Pons (tissue), 1 donor: Measurements from ENCODE around the gene DPYSL3.

ENCODE experiments used
- DNase-seq: peaks from one replicate; pipeline ENCODE4 v3.0.0-alpha.2; 2016; ENCODE audit warnings: low spot score

The DPYSL3 gene

DNA sequence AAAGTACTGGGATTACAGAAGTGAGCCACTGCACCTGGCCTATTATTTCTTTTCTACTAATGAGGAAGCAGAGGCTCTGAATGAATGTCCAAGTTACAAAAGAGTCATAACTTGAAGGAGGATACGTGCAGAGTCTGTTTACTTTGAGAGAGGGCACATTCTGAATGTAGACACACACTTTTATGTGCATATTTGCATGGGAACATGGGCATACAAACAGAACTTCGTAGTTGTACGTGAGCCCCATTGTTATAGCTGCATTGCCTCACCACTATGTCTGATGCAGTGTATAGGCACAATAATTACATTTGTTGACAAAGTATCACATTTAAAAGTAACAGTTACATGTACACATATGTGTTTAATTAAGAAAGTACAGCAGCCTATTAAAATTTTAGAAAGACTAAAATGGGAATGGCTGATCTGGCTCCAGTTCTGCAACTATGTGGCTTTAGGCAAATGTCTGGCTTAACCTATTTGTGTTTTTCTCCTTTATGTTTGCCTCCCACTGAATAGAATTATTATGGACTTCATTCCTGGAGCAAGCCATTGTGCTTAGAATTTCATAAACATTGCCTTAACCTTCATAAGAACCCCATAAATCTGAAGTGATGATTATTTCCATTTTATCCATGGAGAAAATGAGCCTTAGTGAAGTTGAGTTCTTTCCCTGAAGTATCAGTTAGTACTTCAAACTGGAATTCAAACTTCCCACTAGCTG lies 3.0 kb upstream of the DPYSL3 start:
- no peak for DNase-seq

DNA sequence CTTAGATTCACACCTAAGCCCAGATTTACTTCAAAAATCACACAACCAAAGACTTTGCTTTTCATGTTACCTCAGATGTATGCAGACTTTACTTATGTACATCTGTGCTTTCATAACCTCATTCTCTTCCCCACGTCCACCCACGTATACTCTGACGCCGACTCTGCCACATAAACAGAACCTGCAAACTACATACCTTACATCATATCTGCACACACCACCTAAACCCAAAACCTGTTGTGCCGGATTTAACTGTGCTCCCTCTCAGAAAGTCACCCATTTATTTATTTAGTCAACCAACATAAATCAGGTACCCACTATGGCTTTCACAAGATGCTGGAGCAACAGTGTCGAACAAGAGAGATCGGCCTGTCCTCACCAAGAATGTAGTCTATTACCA lies 1.0 kb upstream of the DPYSL3 start:
- DNase-seq: no peak

DNA sequence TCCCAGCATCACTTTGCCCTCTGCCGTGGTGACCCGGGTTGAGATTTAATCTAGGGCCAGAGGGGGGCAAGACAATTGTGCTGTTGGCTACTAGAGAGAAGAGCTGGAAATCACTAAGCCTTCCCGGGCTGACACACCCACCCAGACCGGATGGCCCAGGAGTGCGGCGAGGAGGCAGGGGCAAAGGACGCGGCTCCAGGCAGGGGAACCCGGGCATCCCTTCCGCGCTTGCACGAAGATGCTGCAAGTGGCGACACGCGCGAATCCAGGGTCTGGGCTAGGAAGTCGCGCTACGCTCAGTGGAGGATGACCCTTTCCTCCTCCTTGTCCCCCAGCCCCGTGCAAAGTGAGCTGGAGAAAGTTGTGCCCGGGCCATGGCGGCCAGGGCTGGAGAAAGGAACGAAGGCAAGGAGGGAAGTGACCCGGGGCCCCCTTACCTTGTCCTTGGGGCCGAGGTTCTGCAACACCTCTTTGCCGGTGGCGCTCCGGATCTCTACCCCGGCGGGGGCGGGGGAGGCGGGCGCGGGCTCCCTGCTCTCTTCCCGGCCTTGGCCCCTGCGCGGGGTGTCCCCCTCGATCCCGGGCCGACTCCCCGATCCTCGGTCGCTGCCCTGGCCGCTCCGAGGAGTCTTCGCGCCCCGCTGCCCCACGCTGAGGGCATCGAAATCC lies 693 bp downstream of the DPYSL3 start:
- DNase-seq: no peak

DNA sequence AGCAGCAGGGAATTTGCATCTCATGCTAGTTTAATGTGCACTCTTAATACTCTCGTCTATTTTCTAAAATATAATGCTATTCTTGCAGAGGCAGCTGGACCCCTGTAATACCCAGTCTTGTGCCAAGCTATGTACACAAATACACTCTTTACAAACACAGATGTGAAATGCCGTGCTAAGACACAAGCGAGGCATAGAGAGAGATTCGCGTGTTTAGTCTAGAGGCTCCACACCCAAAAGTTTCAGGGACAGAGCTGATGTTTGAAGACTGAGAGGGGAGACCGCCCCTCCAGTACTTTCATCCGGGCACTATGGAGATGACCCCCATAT lies 1.2 kb downstream of the DPYSL3 start:
- DNase-seq: no peak

DNA sequence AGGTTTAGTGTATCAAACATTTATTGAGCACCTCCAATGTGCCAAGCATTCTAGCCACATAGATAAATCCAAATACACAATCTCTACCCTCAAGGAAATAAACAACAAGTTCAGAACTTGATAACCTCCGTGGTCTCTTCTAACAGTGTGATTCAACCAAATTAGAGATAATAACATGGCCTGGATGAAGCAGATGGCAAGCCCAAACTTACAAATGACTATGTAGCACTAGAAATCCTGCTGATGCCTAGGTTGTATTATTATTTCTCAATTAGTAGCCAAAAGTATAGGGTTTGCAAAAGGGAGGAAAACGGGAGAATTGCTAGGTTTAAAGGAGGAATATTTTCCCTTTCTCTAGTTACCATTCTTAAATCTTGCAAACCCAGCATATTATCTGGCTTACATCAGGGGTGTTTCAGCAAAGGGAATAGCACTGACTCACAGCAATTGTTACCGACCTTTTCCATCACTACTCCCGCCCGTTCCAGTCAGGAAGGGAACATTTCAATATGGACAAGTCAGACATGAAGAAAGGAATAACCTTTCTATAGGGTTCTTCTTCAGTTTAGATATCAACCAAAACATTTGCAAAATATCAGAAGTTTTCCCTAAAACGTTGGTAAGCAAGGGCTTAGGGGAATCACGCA lies 2.3 kb downstream of the DPYSL3 start:
- DNase-seq: no peak

DNA sequence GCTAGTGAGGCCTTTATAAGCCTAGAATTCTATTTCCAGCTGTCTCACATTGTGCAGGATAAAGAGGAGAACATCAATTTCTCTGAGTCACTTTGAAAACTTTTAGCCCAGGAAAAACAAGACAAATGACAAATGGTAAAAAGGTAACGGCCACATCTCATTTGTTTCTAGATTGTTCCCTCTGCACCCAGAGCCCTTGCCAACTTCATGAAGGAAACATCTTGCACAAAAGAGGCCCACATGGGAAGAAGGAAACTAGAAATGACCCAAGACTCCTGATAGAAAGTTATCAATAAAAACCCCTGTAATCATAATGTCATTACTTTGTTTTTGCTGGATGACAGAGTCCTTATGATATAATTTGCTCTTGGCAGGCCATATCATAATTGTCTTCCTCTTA lies 5.3 kb downstream of the DPYSL3 start:
- DNase-seq: no peak

DNA sequence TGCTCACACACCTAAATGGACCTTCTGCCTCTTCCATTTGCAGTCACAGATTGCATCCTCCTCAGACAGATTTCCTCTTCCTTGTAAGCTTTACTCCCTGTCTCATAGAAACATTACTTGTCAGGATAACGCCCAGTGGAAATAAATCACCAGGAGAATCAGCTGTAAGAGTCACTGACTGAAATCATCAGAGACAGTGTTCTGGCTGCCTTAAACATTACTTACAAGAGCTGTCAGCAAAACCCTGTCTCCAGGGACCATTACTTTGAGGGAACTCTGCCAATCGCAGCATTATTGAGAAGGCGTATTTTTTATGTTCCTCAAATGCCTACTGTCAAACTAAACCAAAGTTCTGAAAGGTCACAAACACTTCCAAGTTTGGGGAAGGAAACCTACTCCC lies 5.9 kb downstream of the DPYSL3 start:
- no peak for DNase-seq

DNA sequence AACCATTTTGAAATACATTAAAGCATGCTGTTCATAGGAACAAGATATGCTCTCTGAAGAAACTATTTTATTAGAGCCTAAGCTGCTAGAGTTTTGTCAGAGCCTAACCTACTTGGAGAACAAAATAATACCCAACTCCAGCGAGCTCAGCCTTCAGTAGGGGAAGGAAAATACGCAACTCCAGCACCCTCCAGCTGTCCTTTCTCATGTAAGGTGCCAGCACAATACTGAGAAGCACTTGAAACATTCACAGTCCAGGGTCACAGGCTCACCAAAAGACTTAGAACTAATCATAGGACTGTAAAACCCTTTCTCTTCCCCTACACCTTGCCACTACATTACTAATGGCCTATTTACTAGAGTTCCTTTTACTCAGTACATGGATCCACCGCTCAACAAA lies 18.9 kb downstream of the DPYSL3 start:
- no peak for DNase-seq

DNA sequence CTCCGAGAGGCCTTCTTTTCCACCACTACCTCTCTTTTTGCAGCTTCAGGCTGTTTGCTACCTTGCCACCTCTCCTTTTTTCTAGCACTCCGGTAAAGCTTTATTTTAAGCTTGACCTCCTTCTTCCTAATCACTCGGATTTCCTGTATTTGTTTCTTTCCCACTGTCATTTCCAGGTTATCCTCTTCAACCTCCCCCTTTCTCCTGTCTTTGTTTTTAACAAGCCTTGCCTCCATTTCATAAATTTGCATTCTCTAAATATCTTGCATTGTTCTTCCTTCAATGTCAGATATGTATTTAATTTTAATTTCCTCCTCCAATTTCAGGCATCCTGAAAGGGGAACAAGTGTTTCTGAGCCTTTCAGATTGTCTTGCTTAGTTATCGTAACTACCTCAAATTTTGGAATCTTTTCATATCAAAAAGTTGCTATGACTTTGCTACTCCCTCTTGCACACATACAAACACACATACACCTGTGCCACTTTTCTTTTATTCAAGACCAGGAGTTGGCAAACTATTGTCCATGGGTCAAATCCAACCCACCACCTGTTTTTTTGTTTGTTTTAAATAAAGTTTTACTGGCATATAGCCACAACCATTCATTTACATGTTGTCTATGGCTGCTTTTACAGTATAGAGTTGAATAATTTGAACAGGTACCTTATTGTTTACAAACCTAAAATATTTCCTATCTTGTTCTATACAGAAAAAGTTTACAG lies 22.7 kb downstream of the DPYSL3 start:
- no peak for DNase-seq

DNA sequence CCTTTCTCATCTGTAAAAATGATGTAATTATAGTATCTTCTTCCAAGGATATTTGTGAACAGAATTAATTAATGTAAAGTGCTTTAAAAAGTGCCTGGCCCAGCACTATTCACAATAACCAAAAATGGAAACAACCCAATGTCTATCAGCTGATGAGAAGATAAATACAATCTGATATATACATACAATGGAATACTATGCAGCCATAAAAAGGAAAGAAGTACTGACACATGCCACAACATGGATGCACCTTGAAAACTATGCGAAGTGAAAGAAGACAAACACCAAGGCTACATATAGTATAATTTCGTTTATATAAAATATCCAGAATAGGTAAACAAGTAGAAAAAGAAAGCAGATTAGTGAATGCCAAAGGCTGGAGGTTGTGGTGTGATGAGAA lies 24.1 kb downstream of the DPYSL3 start:
- DNase-seq: no peak

DNA sequence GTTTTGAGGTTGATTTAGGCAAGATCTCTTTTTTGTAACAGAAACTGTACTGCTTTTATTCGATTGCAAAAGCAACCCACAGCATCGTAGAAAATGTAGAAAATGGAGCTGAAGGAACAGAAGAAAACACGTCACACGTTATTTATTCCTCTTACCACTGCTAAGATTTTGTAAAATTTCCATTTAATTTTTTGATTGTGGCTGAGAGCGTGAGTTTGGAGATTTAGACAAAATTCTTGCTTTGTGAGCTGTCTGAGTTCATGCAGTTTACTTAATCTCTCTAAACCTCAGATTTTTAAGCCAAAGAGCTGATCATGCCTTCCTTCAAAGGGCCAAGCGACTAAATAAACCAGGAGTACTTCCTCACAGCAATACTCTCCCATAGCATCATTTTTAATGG lies 24.8 kb downstream of the DPYSL3 start:
- no peak for DNase-seq

DNA sequence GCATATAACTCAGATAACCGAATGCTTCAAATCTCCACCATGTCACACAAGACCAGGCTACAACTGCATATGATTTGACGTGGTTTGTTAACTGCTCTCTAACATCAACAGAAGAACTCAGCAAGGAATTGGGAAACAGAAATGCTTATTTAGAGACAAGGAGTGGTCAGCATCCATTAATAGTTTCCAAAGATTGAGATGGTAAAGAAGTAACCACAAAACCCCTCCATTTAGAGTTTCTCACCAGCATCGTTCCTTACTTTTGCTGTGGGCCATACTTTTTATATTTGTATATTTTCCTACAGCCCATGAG lies 25.2 kb downstream of the DPYSL3 start:
- DNase-seq: no peak

DNA sequence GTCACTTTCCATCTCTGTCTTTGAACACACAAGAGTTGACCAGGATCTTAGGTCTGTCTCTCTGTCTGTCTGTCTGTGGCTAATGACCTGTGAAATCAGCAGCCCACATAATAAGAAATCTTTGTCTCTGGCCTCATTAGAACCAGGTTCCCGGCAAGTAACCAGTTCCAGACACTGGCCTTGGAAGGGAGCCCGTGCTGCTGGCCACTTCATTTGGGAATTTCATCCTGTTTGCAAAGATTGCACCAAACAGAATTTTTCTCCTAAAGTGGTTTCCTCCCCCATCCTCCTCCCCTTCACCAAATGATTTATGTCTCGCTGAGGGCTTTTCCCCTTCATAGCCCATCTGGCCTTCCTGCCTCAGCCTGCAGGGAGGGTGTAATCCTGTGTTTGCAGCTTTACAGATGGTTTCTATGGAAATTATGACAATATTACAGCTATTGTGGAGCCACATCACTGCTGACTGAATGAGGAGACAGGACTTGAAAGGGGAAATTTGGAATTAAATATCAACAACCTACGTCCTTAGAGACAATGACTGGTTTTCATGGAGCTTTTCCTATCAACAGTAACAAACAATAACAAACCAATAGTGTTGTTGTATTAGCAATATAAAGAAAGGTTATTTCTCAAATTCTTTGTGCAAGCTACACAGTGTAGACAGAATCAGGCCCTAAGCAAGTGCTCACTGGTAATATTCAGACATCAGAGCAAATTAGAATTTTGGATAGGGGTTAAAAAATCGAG lies 25.7 kb downstream of the DPYSL3 start:
- DNase-seq: peak; percentile 13

DNA sequence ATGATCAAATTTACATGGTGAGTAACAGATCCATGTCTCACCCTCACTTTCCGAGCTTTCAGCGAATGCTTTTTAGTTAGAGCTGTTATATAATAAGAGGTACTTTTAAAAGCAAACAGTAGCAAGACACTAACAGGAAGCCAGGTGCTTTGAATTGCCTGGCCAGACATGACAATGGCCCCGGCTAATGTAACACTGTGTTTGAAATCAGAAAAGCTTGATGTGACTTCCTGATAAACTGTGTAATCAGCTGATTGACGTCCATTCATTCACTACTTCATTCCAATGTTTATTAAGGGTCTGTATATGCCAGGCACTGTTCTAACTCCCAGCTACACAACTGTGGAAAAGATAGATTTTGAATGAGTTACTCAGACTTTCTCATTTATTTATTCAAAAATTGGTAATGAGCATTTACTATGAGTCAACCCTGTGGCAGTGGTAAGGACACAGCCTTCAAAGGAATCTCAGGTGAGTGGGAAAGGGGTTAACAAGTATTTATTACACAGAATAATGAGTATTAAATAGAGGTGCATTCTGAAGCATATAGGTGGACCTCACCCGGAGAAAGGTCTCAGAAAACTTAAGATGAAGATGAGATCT lies 26.6 kb downstream of the DPYSL3 start:
- DNase-seq: no peak

DNA sequence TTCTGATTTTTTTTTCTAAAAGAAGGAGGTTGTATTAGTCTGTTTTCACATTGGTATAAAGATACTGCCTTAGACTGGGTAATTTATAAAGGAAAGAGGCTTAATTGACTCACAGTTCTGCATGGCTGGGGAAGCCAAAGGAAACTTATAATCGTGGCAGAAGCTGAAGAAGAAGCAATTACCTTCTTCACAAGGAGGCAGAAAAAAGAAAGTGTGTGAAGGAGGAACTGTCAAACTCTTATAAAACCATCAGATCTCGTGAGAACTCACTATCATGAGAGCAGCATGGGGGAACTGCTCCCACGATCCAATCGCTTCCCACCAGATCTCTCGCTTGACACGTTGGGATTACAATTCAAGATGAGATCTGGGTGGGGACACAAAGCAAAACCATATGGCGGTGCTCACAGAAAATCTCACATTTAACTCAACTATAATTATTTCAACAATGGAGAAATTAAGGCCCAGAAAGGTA lies 27.1 kb downstream of the DPYSL3 start:
- DNase-seq: no peak

DNA sequence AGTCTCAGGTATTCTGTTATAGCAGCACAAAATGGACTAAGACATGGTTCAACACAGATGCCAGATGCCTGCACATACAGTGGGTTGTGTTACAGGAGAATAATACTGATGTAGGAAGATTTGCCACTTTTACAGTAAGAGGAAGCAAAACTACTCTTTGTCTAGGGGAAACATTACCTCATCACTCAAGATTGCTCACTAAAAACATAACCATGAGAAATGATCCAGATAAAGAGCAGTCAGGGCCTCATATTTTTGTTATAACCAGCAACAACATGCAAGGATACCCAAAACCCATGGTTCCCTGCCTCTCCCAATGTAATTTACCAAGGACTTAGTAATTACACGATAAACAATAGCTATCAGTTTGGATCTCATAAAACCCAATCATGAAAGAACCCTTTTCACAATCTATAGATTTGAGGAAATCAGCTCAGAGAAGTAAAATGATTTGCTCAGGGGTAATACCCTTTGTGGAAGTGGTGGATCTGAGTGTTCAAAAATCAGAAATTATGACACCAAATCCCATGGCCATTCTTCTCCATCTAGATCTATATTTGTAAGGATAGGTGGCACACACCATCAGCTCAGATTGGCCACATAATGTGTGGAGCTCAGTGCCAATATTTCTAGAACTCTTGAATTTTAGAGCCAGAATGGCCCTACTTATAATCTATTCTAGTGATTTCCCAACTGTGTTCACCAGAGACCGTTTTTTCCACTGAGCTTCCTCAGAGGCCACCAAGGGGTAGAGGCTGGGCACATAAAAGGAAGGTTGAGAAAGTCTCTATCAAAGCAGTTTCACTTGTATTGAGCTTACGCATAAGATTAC lies 27.8 kb downstream of the DPYSL3 start:
- DNase-seq: peak; percentile 42

DNA sequence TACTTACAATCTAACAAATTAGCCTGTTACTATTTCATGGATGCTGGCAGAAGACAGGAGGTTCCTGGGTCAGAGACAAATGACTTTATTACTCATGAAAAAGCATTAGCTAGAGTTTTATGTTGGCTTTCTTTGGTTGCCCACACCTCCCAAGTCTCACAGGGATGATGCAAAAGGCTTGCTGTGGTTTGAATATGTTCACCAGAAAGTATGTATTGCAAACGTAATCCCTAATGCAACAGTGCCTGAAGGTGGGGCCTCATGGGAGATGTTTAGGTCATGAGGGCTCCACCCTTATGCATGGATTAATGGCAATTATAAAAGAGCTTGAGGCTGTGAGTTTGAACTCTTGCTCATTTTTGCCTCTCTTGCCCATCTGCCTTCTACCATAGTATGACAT lies 28.5 kb downstream of the DPYSL3 start:
- no peak for DNase-seq

DNA sequence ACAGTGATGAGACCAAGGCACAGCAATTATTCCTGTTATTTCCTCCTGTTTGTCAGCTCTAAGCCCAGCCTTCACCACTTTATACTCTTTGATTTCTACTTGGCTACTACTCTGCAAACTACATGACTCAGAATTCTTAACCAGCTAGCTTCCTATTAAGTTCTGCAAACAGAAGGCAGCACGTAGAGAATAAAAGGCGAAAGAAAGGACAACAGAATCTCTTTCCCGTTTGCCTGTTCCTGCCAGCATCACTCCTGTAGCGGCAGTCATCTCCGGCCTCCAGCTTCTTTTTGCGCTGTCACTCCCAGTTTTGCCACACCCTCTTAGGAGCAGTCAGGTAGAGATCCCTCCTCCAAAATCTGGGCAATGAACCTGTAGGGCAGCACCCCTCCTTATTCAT lies 29.9 kb downstream of the DPYSL3 start:
- no peak for DNase-seq

DNA sequence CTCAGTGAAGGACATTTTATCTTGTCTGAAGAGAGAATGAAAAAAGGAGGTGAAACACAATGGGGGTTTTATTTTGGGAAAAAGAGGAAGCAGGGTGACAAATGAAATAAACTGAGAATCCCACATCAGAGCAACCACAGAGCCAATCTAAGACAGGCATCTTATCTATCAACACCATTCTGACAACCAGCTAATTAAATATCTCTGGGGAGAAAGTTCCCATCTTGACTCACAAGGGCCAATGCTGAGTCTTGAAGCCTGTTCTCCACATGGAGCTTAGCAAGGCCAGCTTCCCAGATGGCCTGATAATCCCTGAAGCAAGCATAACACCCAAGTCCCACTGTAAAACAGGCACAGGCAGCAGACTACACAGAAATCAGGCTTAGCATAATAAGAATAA lies 30.4 kb downstream of the DPYSL3 start:
- DNase-seq: no peak

DNA sequence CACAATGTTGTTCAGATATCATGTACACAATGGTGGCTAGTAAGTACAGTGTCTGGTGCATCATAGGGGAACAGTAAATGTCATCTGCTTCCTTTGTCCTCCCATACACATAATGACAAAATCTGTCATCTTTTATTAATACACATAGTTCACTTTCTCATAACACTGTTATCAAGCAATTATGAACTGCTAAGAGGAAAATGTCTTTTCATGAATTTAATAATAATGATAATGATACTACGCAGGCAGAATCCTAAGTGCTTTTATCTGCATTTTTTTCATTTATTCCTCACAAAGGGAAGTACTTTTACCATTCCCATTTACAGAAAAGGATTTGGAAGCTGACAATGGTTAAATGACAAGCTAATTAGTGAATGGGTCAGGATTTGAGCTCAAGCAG lies 35.7 kb downstream of the DPYSL3 start:
- DNase-seq: no peak
